IPS-18c (cell line): ENCODE data around the gene AP4B1.
"Not testable (repeated sequence)": the region's sequence is repeated elsewhere in the genome, so short reads cannot be mapped to it uniquely, and the experiment has no call there.

Experiments used
- H3K4me3 ChIP-seq: 2 replicates; pipeline ENCODE4 v1.7.0; 2013; ENCODE audit warnings: low read depth, mild to moderate bottlenecking, low read length, moderate library complexity; ENCODE audit not compliant: insufficient read depth
- H3K9me3 ChIP-seq: one replicate; pipeline ENCODE4 v1.6.1; 2013; ENCODE audit warnings: mild to moderate bottlenecking, low read length, moderate library complexity; ENCODE audit not compliant: control insufficient read depth, insufficient read depth

The AP4B1 gene

DNA sequence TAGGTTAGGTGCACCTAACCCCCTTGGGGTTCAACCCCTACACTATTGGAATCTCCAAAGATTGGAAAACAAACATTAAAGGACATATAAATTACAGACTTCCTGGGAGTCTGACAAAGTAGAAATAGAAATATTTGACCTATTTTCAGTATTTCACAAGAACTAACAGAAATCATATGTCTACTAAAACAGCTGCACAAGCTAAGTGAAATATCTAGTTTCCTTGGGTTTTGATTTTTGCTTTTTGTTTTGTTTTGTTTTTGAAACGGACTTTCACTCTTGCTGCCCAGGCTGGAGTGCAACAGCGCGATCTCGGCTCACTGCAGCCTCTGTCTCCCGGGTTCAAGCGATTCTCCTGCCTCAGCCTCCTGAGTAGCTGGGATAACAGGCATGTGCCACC, 51.9 kb downstream of the AP4B1 start:
- not testable (repeated sequence) for H3K9me3 ChIP-seq, H3K4me3 ChIP-seq

DNA sequence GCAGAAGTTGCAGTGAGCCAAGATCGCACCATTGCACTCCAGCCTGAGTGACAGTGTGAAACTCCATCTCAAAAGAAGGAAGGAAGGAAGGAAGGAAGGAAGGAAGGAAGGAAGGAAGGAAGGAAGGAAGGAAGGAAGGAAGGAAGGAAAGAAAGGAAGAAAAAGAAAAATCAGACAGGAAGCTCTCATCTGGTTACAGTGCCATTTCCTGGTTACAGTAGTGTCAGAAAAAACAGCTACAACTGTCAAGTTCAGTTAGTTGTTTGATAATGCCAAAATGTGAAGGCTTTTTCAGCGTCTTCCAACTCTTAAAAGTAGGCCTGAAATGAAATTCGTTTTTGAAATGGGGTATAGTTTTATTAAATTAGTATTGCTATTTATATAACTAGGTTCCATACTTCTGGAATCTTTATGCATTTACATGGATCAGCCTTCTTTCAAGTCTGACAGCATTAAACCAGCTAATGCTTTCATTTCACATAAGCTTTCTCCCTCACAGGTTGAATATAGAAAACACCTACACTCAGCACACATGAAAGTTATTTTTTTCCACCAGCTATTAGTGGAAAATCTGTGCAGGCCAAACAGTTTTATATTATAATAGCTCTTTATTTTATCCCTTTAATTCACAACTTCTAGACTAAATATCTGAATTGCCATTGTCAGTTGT, 54.3 kb downstream of the AP4B1 start:
- no peaks in the 10 kb centered on the region for H3K9me3 ChIP-seq

DNA sequence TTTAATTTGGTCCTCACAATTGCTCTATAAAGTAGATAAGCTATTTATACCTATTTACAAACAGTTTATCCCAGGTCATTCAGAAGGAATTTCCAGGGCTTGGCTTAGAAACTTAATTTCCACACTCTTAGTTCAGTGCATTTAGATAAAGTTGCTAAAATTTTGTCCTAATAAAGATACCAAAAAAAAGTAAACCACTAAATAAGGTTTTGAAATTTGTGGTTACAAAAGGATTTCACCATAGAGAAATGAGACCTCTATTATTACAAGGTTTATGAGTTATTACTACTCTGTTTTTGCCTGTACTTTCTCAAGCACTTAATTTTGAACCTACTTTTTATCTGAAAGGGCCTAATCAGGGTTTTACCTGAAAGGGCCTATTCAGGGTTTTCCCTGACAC, 55.5 kb downstream of the AP4B1 start:
- no peak overlapping the region for H3K4me3 ChIP-seq
- H3K9me3 ChIP-seq, result no peaks in the 10 kb centered on the region

More for the DNA sequence above, 54.3 kb downstream of the AP4B1 start:
- no peak overlapping the region for H3K4me3 ChIP-seq

- no peaks in the 10 kb centered on the region for H3K9me3 ChIP-seq
- H3K4me3 ChIP-seq, result no peak overlapping the region
Measured at GRCh38 chr1:113846391-113847035, 58.1 kb downstream of the AP4B1 start.
